COLO829 (cell line): Measurements from ENCODE around the gene TPX2.
A peak's percentile ranks its signal among the peaks of the same experiment; 100 is the strongest.
"Not testable (repeated sequence)": the region's sequence is repeated elsewhere in the genome, so short reads cannot be mapped to it uniquely, and the experiment has no call there.

Experiments used
- DNase-seq: peaks from one replicate; pipeline ENCODE4 v3.0.0; 2012; ENCODE audit warnings: low spot score

TPX2 gene

GRCh38 chr20:31719644-31720485 is 19.2 kb upstream of the TPX2 start:
- no peak for DNase-seq

GRCh38 chr20:31720486-31721407 is 18.3 kb upstream of the TPX2 start:
- no peak for DNase-seq

- DNase-seq = no peak
These were observed 17.5 kb upstream of the TPX2 start for GRCh38 chr20:31721408-31722256.

- DNase-seq = peak; percentile 70
These were observed 16.6 kb upstream of the TPX2 start, which contains the start of gene BCL2L1 for GRCh38 chr20:31722257-31723068. TSS of gene BCL2L1 (minus strand) at chr20:31722868. CDS start at chr20:31722218, 650 bp downstream.

GRCh38 chr20:31723069-31723318 is 16.1 kb upstream of the TPX2 start:
- no peak for DNase-seq

GRCh38 chr20:31723319-31724078 is 15.6 kb upstream of the TPX2 start:
- DNase-seq = peak; percentile 93

- DNase-seq = no peak
These were observed 7.8 kb upstream of the TPX2 start for GRCh38 chr20:31731321-31731717.

- DNase-seq = no peak
These were observed 474 bp downstream of the TPX2 start for GRCh38 chr20:31739550-31739977.

- DNase-seq = no peak
These were observed 1.1 kb downstream of the TPX2 start for GRCh38 chr20:31740208-31740607.

GRCh38 chr20:31740656-31741323 is 1.7 kb downstream of the TPX2 start:
- no peak for DNase-seq

- DNase-seq = no peak
These were observed 7.2 kb downstream of the TPX2 start for GRCh38 chr20:31746068-31746878.

- DNase-seq = not testable (repeated sequence)
These were observed 7.9 kb downstream of the TPX2 start for GRCh38 chr20:31747028-31747427.

GRCh38 chr20:31747640-31748039 is 8.6 kb downstream of the TPX2 start:
- DNase-seq = no peak

- DNase-seq = no peak
These were observed 10.1 kb downstream of the TPX2 start for GRCh38 chr20:31749223-31749622.

- no peak for DNase-seq
These were observed 12.0 kb downstream of the TPX2 start for GRCh38 chr20:31751126-31751525.

- no peak for DNase-seq
These were observed 18.2 kb downstream of the TPX2 start for GRCh38 chr20:31757254-31757653.

GRCh38 chr20:31758521-31758920 is 19.4 kb downstream of the TPX2 start:
- DNase-seq = no peak

GRCh38 chr20:31758991-31759390 is 19.9 kb downstream of the TPX2 start:
- no peak for DNase-seq
